Epithelial cell of prostate (primary cell): ENCODE data around the gene ATP1B1.

Source experiments
- DNase-seq: peaks from one replicate; pipeline ENCODE4 v3.0.0-alpha.2; 2011; ENCODE audit warnings: low read depth, low spot score
- H3K27ac ChIP-seq: fragments of 450-650 bp; 2 replicates; pipeline ENCODE4 v1.5.1; 2017; ENCODE audit warnings: mild to moderate bottlenecking

Gene ATP1B1

DNA sequence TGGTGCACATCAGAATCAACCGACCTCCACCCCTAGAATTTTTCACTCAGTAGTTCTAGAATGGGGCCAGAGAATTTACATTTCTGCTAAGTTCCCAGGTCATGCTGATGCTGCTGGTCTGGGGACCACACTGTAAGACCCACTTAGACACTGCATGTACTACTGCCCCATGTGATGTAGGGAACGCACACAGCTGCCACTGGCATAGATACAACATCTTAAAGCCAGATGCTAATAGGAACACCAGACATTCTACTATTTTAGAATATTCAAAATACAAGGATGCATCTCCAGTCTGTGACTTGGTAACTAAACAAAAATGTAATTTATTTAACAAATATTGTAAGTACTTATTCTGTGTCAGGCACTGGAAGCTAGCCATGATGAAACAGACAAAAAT lies 14.1 kb upstream of the ATP1B1 start:
- no peak for DNase-seq
- H3K27ac ChIP-seq: no peak overlapping the region

DNA sequence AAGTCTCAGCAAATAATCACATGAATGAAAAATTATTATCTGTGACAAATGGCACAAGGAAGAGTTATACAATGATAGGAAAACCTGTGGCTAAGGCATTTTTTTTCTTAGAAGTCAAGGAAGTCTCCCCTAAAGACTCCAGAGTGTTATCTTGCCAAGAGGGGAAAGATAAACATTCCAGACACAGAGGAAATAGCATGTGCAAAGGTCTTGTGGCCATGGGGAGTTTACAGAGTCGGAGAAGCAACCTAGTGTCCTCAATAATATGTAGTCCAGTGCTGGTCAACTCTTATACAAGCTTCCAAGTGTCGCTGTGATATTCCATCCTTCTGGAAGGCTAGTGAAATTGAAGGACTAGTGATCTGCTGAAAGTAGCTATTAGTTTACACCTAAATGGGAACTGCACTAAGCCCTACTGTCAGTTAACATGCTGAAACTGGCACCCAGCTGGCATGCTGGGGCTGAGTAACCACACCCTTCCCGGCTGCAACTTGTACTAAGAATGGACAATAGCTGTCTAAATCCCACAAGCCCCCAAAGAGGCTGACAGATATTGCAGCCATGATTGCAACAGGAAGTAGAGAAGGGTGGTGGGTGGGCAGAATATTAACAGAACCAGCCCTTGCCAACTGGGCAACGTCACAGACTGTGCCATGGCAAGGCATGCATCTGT lies 11.5 kb upstream of the ATP1B1 start:
- no peak overlapping the region for H3K27ac ChIP-seq
- no peak for DNase-seq

DNA sequence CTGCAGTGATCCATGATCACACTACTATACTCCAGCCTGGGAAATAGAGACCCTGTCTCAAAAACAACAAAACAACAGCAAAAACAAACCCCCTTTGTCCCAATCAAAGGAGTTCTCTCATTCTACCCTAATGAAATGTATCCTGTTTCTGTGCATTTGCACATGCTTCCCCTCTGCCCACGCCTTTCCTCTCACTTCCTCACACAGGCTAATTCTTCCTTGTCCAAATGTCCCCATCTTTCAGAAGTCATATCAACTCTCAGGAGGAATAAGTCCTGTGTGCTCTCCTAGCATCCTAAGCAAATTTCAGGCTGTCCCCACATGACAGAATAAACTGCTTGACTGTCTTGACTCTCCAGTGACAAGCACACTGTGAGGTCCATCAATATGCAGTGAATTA lies 8.1 kb upstream of the ATP1B1 start:
- H3K27ac ChIP-seq: no peak overlapping the region
- no peak for DNase-seq

DNA sequence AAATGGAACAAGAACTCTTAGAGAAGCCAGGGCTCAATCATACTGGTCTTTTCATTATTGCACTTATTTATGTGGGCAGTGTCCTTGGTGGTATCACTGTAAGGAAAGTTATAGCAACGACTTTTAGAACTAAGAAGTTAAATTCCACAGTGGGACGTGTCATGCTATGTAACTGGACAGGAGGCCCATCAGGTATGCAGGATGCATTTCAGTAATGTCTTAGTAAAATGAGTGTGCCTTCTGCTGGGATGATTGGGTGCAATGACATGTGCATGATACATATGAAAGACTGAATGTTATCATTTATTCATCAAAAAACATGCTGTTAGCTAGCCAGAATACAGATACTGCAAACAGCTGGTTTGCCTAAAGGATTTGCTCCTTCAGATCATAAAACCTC lies 6.9 kb upstream of the ATP1B1 start:
- no peak for DNase-seq
- H3K27ac ChIP-seq: no peak overlapping the region

DNA sequence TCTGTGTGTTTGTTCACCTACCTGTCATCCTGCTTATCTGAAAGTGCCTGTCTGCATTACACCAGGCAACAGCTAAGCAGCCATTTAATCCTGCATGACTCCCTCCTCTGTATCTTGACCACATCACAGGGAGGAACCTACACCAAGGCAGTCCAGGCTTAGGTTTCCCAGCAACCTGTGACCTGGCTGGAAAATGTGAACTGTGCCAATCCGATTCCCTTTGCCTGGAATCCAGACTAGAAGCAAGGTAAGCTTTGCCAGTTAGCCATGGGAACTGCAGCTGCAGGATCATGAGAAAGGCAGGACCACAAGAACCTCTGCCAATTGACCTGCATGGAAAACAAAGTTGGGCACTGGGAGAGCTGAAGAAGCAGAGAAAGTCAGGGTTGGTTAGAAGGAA lies 6.3 kb upstream of the ATP1B1 start:
- DNase-seq: no peak
- no peak overlapping the region for H3K27ac ChIP-seq

DNA sequence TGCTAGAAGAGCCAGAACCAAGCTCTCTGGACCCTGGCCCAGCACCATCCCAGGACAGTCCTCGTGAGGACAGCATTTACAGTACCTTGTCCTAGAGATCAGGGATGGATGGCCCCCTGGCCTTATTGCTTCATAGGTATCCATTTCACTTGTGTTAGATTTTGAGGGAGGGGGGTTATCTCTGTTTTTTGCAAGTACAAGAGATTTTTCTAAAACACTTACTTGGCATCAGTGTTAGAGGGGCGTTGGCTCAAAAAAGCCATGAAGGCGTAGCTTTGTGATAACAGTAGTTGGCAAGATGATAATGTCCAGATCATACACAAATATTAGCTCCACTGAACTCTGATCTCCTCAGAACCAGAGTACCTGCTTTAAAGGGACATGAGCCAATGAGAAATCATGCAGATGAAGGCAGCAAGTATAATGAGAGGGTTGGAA lies 5.8 kb upstream of the ATP1B1 start:
- H3K27ac ChIP-seq: no peak overlapping the region
- no peak for DNase-seq

DNA sequence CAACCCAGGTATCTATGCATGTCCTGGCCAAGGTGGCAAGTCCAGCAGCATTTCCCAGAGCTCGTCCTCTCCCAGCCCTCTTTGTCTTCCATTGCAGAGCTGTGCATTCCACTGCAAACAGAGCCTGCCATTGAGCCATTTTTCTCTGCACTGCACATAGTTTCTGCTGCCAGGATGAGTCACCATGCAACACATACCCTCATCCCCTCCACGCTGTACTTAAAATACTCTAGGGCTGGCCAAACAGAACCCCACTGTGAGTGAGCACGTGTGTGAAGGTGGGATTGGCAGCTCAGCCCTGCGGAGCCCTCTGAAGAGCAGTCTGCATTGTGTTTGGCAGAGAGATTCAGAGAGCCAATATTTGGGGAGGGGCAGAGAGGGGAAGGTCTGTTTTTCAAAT lies 3.9 kb upstream of the ATP1B1 start:
- no peak overlapping the region for H3K27ac ChIP-seq
- no peak for DNase-seq

DNA sequence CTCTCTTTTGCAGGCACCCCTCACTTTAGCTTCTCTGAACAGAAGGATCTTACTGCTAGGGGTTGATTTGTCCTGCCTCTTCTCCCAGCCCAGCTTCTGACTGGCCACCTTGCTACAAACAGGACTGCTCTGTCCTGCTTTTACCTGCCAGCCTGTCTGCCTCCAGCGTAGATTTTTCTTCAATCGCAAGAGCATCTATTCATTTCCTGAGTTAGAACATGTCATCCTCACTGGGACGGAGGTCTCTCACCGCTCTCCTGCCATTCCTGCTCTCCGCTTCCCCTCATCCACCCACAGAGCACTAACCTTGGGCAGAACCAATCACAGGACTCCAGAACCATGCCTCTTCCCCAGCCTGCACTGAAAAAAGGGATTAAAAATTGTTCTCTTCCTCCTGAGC lies 3.5 kb upstream of the ATP1B1 start:
- no peak for DNase-seq

DNA sequence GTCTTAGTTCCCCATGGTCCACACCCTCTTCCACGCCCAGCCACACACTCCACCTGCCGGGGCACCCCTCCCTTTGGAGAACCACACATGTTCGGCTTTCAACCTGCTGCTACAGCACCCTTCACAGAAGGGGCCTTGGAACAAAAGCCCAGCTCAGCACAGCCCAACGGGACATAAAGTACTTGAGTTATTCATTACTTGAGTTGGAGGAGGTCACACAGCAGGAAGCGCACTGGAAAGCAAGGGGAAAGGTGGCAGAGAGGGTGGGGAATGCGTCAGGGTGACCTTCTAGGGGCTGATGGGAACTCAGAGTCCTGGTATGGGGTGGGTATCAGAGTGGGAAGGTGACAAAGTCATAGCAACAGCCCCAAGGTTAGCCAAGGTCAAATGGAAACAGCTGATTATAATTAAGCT lies 3.0 kb upstream of the ATP1B1 start:
- DNase-seq: no peak
- no peak overlapping the region for H3K27ac ChIP-seq

More for the DNA sequence above, 3.5 kb upstream of the ATP1B1 start:
- no peak overlapping the region for H3K27ac ChIP-seq

DNA sequence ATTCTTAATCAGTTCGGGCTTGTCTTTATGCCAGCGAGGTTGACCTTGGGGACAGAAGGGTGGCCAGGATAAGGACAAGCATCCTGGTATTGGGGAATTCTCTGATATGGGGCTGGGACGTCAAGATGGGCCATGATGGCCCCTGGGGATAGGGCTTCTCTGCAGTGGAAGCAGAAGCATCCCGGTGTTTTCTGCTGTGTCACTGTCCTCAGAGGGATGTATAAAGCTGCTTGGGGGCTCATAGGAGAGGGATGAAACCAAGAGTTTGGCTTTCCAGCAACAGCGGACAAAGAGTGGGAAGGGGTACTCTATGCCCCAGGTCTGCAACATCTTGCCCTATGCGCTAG lies 1.4 kb upstream of the ATP1B1 start:
- no peak overlapping the region for H3K27ac ChIP-seq
- no peak for DNase-seq

DNA sequence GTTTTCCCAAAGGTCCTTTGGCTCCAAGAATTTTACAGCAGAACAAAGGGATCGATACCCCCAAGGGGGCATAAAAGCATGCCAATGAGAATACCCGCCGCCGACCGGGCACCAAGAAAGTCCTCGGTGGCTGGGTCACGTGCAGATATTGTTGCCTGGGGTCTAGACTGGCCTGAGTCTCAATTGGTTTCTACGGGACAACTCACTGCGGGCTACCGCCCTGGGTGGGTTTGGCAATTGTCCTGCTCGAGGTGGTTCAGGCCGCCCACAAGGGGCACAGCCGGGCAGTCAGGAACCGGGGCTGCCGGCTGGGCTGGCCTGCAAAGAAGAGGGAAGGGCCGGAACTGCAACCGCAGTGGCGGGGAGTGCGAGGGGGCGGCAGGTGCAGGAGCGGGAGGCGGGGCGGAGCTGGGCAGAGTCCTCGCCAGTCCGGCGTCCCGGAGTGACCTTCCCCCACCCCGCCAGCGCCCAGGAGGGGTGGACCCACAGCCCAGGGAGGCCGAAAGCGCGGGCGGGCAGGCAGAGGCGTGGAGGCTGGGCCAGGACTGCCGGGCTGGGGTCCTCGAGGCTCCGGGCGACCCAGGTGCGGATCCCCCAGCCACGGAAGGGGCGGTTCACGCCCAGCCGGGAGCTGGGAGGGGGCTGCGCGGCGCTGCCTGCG lies 926 bp upstream of the ATP1B1 start:
- DNase-seq: no peak
- peak overlapping the region; percentile 75 for H3K27ac ChIP-seq

DNA sequence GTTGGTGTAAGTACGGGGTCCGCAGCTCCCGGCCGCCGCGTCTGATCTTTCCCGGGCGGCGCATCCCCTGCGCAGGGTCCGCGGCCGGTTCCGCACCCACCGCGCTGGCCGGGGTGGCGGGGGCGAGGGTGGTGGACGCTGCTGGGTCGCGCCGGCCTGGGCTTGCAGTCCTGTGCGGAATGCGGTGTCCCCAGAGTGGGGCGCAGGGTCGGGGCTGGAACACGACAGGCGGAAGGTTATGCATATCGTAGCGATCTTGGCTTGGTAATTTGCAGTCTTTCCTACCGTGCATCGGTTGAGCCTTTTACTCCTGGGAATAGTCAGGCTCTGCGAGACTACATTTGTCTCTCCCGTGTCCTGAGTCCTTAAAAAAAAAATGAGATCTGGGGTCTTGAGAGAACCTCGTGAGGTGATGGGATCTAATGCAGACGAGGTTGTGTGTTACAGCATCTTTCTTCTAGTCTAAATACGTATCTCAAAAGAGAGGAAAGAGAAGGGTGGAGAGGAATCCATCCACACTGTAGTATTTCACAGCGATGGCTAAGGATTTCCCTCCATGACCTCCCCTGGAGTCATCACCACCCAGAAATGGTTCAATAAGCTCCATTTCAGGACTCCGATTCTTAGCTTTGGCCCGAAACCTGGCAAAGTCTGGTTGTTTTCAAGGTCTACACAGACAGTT lies 572 bp downstream of the ATP1B1 start:
- no peak for DNase-seq
- peak overlapping the region; percentile 75 for H3K27ac ChIP-seq

DNA sequence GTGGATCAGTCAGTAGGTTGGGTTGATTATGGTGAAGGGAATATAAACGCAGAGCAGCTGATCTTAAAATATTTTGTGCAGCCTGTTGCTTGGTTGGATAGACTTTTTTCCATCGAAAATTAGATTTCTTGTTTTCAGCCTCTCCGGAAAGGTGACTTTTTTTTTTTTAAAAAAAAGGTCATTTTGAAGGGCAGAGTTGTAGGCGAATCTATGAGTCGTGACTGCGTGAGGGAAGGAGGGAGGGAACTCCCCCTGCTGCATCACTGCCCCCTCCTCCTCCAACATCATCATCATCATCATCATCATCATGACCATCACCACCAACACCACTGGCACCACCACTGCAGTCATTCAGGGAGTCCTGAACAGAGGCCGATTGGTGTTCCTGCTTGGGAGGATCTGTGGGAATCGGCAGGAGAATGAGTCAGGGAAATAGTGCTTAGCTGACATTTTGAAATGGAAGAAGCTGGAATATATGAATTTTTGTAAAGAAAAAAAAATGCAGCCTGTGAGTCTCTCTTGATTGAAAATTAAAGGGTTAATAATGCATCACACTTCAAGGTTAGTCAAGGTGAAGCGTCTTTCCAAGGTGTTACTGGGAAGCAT lies 1.2 kb downstream of the ATP1B1 start:
- DNase-seq: no peak
- H3K27ac ChIP-seq: peak overlapping the region; percentile 75

DNA sequence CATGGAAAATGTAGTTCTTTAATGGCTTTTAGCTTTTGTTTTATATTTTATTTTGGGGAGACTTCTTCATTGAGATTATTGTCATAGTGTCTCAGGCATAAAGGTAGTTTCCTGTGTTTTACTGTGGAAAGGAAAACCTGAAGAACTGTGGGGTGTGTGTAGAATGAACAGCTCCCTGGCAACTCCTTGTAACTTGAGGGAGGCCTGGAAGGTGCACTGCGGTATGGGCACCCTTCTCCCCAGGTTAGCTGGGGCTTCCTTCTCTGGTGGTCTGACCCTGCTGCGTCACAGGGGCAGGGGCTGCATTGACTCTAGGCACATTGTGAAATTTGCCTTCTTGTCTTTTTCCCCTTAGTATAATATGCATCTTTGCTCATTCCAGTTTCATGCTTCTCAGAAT lies 1.7 kb downstream of the ATP1B1 start:
- no peak for DNase-seq
- H3K27ac ChIP-seq: peak overlapping the region; percentile 75

DNA sequence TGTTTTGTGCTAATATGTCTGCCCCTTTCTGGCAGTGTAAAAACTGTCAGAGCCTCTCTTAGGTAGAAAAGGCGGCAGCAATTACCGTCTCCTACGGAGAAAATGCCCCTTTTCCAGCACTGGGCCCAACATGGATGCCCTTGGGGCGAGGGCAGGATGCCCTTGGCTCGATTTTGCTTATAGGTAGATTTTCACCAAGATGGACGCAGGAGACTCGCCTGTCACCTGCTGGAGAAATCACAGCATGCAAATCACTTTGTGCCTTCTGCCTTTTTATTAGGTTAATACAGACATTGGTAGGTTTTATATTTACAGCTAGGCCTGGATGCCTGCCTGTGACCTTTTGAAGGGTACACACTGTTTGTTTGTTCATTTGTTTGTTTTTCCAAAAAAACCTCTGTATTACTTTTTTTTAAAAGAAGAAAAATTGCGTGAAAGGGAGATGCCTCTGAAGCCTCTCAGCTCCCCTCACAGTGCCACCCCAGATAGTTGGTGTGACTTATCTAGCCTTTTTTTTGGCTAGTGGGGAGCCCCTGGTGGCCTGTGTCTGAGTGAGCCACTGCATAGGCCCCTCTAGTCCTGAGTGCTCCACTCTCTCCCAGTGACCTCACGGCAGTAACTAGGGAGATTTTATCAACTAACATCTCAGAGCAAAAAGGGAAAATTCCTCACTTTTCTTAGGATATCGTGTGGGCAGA lies 2.5 kb downstream of the ATP1B1 start:
- DNase-seq: no peak

DNA sequence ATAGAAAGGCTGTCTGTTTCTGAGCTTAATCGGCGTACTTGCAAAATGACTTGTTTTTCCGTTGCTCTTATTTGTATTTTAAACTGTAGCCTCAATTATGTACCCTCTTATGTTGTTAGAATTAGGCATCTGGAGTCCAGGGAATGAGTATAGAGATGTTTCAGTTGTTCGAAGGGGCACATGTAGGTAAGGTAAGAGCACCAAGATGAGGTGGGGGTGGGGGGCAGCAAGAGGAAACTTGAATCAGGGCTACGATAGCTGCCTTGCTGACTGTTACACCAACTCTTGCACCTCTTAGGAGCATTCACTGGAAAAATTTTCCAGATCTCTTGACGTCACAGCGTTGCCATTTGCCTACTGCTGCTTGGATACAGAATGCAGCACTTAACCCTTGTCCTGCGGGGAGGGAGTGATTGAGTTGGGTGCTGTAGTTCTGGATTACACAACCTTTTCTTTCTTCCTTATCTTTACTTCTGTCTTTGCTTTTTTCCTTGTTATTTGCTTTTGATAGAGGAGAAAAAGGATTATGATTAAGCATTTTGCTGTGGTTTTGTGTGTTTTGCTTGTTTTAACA lies 3.2 kb downstream of the ATP1B1 start:
- no peak for DNase-seq
- peak overlapping the region; percentile 75 for H3K27ac ChIP-seq

More for the DNA sequence above, 2.5 kb downstream of the ATP1B1 start:
- H3K27ac ChIP-seq: peak overlapping the region; percentile 75

DNA sequence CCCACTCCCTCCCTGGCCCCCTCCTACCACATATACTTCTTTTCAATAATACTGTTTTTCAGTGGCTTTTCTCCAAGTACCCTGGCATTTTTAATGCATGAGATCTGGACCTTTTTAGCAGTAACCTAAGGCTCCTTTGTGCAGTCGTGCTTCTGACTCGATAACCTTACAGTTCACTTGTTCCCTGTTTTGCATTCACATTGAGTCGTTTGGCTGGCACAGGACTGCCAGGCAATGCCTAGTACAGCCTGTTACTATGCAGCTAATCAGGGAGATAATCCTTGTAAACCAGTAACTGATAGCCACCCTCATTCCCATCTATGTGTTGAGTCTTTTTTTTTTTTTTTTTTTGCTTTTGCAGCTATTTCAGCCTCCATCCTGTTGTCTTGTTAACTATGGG lies 3.7 kb downstream of the ATP1B1 start:
- no peak for DNase-seq
- peak overlapping the region; percentile 75 for H3K27ac ChIP-seq

DNA sequence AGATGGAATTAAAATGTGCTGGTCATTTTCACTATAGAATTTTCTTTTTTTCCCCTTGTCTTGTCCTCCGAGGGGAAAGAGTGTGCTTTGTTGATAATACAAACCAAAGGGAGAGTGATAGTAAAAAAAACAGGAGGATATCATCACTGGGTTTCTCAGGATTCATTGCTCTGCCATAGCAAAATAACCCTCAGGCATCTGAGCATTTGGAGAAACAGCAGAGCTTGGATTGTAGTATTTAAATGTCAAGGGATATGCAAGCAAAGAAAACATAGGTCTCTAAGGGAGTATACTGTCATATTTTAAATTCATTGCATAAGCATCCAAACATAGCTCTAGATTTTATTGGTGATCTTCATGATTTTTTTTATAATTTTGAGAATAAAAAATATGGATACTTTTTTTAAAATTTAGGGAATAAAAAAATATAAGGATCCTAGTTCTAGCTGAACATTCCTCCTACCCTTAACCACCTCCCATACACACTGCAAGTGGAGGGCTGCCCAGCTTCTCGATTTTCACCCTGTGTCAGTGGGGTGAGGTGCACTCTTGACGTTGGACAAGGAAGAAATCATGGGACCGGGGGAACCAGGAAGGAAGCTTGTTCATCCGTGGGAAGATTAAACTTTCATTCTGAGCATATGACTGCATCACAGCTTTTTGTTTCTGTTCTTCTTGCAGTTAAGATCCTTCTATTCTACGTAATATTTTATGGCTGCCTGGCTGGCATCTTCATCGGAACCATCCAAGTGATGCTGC lies 4.4 kb downstream of the ATP1B1 start:
- peak overlapping the region; percentile 75 for H3K27ac ChIP-seq
- no peak for DNase-seq

DNA sequence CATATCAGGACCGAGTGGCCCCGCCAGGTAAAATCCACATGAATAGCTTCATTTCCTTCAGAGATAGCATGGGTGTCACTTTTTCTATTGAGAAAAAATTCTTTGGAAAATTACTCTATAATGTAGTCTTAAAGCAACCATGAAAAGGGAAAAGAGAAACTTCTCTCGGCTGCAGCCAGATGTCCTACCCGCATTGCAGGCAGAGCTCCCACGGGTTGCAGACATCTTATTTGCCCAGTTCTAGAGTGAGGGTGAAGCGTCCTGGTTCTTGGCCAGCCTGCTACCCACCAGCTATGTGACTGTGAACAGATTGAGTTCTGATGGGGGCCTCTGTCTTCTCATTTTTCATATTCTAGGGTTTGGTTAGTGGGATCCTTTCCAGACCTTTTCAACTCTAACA lies 5.0 kb downstream of the ATP1B1 start:
- no peak for DNase-seq
- peak overlapping the region; percentile 75 for H3K27ac ChIP-seq

DNA sequence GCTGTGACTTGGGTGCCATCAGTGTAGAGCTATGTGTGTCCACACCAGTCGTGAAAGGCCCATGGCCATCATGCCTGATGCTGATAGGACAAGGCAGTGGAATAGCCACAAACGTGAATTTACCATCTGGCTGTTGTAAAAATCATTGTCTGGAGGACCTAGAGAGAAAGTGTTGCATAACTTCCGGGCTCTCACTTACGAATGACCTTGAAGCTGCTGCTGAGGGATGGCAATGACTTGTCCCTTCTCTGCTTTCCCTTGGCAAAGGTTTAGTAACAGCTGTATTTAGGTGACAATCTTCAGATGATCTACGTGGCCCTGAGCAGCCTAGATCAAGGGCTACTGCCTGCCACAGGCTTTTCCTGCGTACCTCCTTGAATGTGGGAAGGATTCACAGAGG lies 5.8 kb downstream of the ATP1B1 start:
- DNase-seq: no peak
- H3K27ac ChIP-seq: peak overlapping the region; percentile 84
